ENCODE data around the gene TACC2. TPM values are rescaled to one million over a fixed set of nuclear protein-coding genes. Genes with fewer than 3 reads are reported as not detected.

The TACC2 gene
- total and polyA plus RNA-seq, 4 donors = 43.3 to 309 (median 127) TPM

GRCh38 chr10:122140461-122140902, 151.5 kb downstream of the TACC2 start:
- 61 to 80% methylated on average over 9 of the region's 9 CpGs for WGBS, 2 donors

GRCh38 chr10:122140941-122141623, 152.1 kb downstream of the TACC2 start:
- TF ChIP-seq CTCF (IDR thresholded peaks at IDR 0.05; ENCODE audit: control extremely low read depth, extremely low read depth) = no peak
- no peak for DNase-seq
- H3K4me3 ChIP-seq = no peak overlapping the region
- peaks cover 2 to 36% (median 18%) of the 10 kb centered on the region in 5 donors for H3K4me1 ChIP-seq (ENCODE audit: control insufficient read depth in 5 of 5, insufficient read depth in 5 of 5, low read length in 5 of 5)
- ATAC-seq (ENCODE audit: insufficient read depth, low FRiP score) = peak; percentile 77
- H3K9ac ChIP-seq (ENCODE audit: insufficient read depth in 1 of 2, low read length in 2 of 2) = no peak overlapping the region
- no peaks in the 10 kb centered on the region for H3K27me3 ChIP-seq (ENCODE audit: control insufficient read depth in 3 of 3, insufficient read depth in 3 of 3, low read length in 2 of 3)
- H3K9me3 ChIP-seq (ENCODE audit: control insufficient read depth in 4 of 4, insufficient read depth in 3 of 4, low read length in 3 of 4) = no peaks in the 10 kb centered on the region
- 21 to 35% methylated on average over 10 of the region's 10 CpGs for WGBS, 2 donors
- peaks cover 0 to 10% (median 0%) of the 10 kb centered on the region in 4 donors for H3K36me3 ChIP-seq (ENCODE audit: control insufficient read depth in 4 of 4, insufficient read depth in 4 of 4, low read length in 4 of 4)
- peak overlapping the region; percentile 85 to 86 for H3K27ac ChIP-seq (ENCODE audit: low read depth in 1 of 2, low read length in 1 of 2)

More at GRCh38 chr10:122140461-122140902, 151.5 kb downstream of the TACC2 start:
- no peak overlapping the region for H3K9ac ChIP-seq (ENCODE audit: insufficient read depth in 1 of 2, low read length in 2 of 2)
- TF ChIP-seq CTCF (IDR thresholded peaks at IDR 0.05; ENCODE audit: control extremely low read depth, extremely low read depth) = no peak
- no peak for DNase-seq
- peaks cover 2 to 36% (median 18%) of the 10 kb centered on the region in 5 donors for H3K4me1 ChIP-seq (ENCODE audit: control insufficient read depth in 5 of 5, insufficient read depth in 5 of 5, low read length in 5 of 5)
- no peaks in the 10 kb centered on the region for H3K27me3 ChIP-seq (ENCODE audit: control insufficient read depth in 3 of 3, insufficient read depth in 3 of 3, low read length in 2 of 3)
- no peaks in the 10 kb centered on the region for H3K9me3 ChIP-seq (ENCODE audit: control insufficient read depth in 4 of 4, insufficient read depth in 3 of 4, low read length in 3 of 4)
- no peak overlapping the region for H3K4me3 ChIP-seq
- peaks cover 0 to 10% (median 0%) of the 10 kb centered on the region in 4 donors for H3K36me3 ChIP-seq (ENCODE audit: control insufficient read depth in 4 of 4, insufficient read depth in 4 of 4, low read length in 4 of 4)
- no peak for ATAC-seq (ENCODE audit: insufficient read depth, low FRiP score)
- H3K27ac ChIP-seq (ENCODE audit: low read depth in 1 of 2, low read length in 1 of 2) = peak overlapping the region; percentile 78 to 85

- H3K27ac ChIP-seq (ENCODE audit: low read depth in 1 of 2, low read length in 1 of 2) = peak overlapping the region; percentile 4 to 86
These were observed 153.1 kb downstream of the TACC2 start for GRCh38 chr10:122141821-122142640.

More at GRCh38 chr10:122141821-122142640, 153.1 kb downstream of the TACC2 start:
- Histone ChIP-seq H3K4me1 (ENCODE audit: control insufficient read depth in 5 of 5, insufficient read depth in 5 of 5, low read length in 5 of 5) (peaks cover 2 to 36% (median 18%) of the 10 kb centered on the region in 5 donors), H3K27me3 (ENCODE audit: control insufficient read depth in 3 of 3, insufficient read depth in 3 of 3, low read length in 2 of 3) (no peaks in the 10 kb centered on the region), H3K4me3 (no peak overlapping the region), H3K36me3 (ENCODE audit: control insufficient read depth in 4 of 4, insufficient read depth in 4 of 4, low read length in 4 of 4) (peaks cover 0 to 9% (median 0%) of the 10 kb centered on the region in 4 donors), H3K9me3 (ENCODE audit: control insufficient read depth in 4 of 4, insufficient read depth in 3 of 4, low read length in 3 of 4) (no peaks in the 10 kb centered on the region), H3K9ac (ENCODE audit: insufficient read depth in 1 of 2, low read length in 2 of 2) (no peak overlapping the region)
- 68 to 80% methylated on average over 15 of the region's 15 CpGs for WGBS, 2 donors
- DNase-seq (no peak), ATAC-seq (ENCODE audit: insufficient read depth, low FRiP score) (no peak)
- no peak for TF ChIP-seq CTCF (IDR thresholded peaks at IDR 0.05; ENCODE audit: control extremely low read depth, extremely low read depth)

Data from lung (tissue), 12 donors.